Astrocyte of the spinal cord (primary cell): ENCODE measurements around the gene CNOT6L.
A peak's percentile ranks its signal among the peaks of the same experiment; 100 is the strongest.

ENCODE experiments used
- DNase-seq: peaks from one replicate; pipeline ENCODE4 v3.0.0; 2011; ENCODE audit warnings: low read depth, low spot score
- H3K4me3 ChIP-seq: 2 replicates; pipeline ENCODE4 v1.5.1; 2011; ENCODE audit warnings: low read depth, mild to moderate bottlenecking, low read length, moderate library complexity
- CTCF ChIP-seq: IDR thresholded peaks from 2 replicates; pipeline ENCODE4 v1.5.1; 2012; ENCODE audit warnings: low read depth, mild to moderate bottlenecking, low read length, inconsistent platforms
- in situ Hi-C: cut with HindIII; loops from 2 replicates; pipeline ENCODE4 v1.10.0; 2017; ENCODE audit warnings: low sequenced_read_pairs

CNOT6L gene

GRCh38 chr4:77695774-77696173, 123.4 kb downstream of the CNOT6L start:
- no peak overlapping the region for H3K4me3 ChIP-seq
- peak; percentile 97 for DNase-seq
- no peak for TF ChIP-seq CTCF
- in situ Hi-C loops = no loop called here

GRCh38 chr4:77692847-77693432, 126.2 kb downstream of the CNOT6L start:
- TF ChIP-seq CTCF = no peak
- H3K4me3 ChIP-seq = no peak overlapping the region
- in situ Hi-C loops = no loop called here
- DNase-seq = no peak

- no peak overlapping the region for H3K4me3 ChIP-seq
- in situ Hi-C loops = no loop called here
- no peak for TF ChIP-seq CTCF
- no peak for DNase-seq
These were observed 137.4 kb downstream of the CNOT6L start for GRCh38 chr4:77681792-77682191.

- no peak for TF ChIP-seq CTCF
- no peak overlapping the region for H3K4me3 ChIP-seq
- no peak for DNase-seq
- in situ Hi-C loops = no loop called here
These were observed 142.3 kb downstream of the CNOT6L start for GRCh38 chr4:77676842-77677241.

- in situ Hi-C loops = no loop called here
- H3K4me3 ChIP-seq = no peak overlapping the region
- no peak for TF ChIP-seq CTCF
- no peak for DNase-seq
These were observed 148.1 kb downstream of the CNOT6L start for GRCh38 chr4:77671051-77671450.

- no peak overlapping the region for H3K4me3 ChIP-seq
- no peak for DNase-seq
- TF ChIP-seq CTCF = no peak
- in situ Hi-C loops = no loop called here
These were observed 149.1 kb downstream of the CNOT6L start for GRCh38 chr4:77669946-77670590.
